H1 (cell line): Measurements from ENCODE around the gene NUAK1.

Source experiments
- CBX8 ChIP-seq: fragments of 300-800, 300-1000 bp; sonication (generic); IDR thresholded peaks from 2 replicates; pipeline ENCODE4 v1.7.1; 2016; ENCODE audit warnings: low read depth, low read length, borderline replicate concordance
- KDM5A ChIP-seq: fragments of 200-600 bp; IDR thresholded peaks from 2 replicates; pipeline ENCODE4 v1.7.1; 2012; ENCODE audit warnings: mild to moderate bottlenecking, low read length, inconsistent platforms, mixed read lengths
- POLR2A ChIP-seq, 2 experiments: IDR thresholded peaks; 1 replicate in 1 of 2; 2 replicates in 1 of 2; pipeline ENCODE4 v1.6.1; 2011; ENCODE audit warnings: low read depth in 2 of 2, low read length in 2 of 2, mild to moderate bottlenecking in 2 of 2; ENCODE audit errors: control extremely low read depth in 1 of 2
- TF ChIP-seq, protein P1 (sequence below), 3 experiments: IDR thresholded peaks; 1 replicate in 2 of 3; 2 replicates in 1 of 3; pipeline versions ENCODE4 v1.5.1 to v1.6.1; 2011; ENCODE audit warnings: low read length in 3 of 3, mild to moderate bottlenecking in 3 of 3, inconsistent platforms in 2 of 3, low read depth in 1 of 3, moderate library complexity in 1 of 3; ENCODE audit not compliant: insufficient read depth in 1 of 3; ENCODE audit errors: control extremely low read depth in 1 of 3

DNA sequence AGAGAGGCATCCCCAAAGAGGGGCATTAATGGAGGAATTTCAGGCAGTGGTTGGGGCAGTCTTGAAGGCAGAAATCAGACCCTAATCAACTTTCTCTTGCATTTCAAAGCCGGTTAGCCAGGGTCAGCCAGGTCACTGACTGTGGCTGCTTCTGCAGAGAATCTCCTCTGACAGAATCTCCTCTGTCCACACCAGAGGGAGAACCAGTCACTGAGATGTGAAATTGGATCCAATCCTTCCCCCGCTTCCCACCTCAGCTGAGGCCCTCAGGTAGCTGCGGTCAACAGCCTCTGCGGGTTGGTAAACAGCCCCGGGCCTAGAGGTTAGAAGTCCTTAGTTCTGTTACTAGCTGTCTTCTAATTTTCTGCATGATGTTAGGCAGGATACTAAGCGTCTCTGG lies 39.8 kb upstream of the NUAK1 start:
- no peak for TF ChIP-seq CBX8
- no peak for TF ChIP-seq POLR2A (IDR thresholded peaks at IDR 0.05; ENCODE audit: control extremely low read depth in 1 of 2, low read depth in 2 of 2, low read length in 2 of 2)
- TF ChIP-seq, protein P1, sequence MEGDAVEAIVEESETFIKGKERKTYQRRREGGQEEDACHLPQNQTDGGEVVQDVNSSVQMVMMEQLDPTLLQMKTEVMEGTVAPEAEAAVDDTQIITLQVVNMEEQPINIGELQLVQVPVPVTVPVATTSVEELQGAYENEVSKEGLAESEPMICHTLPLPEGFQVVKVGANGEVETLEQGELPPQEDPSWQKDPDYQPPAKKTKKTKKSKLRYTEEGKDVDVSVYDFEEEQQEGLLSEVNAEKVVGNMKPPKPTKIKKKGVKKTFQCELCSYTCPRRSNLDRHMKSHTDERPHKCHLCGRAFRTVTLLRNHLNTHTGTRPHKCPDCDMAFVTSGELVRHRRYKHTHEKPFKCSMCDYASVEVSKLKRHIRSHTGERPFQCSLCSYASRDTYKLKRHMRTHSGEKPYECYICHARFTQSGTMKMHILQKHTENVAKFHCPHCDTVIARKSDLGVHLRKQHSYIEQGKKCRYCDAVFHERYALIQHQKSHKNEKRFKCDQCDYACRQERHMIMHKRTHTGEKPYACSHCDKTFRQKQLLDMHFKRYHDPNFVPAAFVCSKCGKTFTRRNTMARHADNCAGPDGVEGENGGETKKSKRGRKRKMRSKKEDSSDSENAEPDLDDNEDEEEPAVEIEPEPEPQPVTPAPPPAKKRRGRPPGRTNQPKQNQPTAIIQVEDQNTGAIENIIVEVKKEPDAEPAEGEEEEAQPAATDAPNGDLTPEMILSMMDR (IDR thresholded peaks at IDR 0.05; ENCODE audit: control extremely low read depth in 1 of 3, insufficient read depth in 1 of 3, low read depth in 1 of 3, low read length in 3 of 3): no peak
- no peak for TF ChIP-seq KDM5A
